Tibial nerve (tissue), 3 donors: ENCODE data around the gene HMSD.
"Not testable (repeated sequence)": the region's sequence is repeated elsewhere in the genome, so short reads cannot be mapped to it uniquely, and the experiment has no call there.

Experiments used
- POLR2A ChIP-seq, 2 donors: fragments of 450-650 bp; IDR thresholded peaks; one replicate each; pipeline ENCODE4 v1.6.1; 2017; ENCODE audit warnings: antibody characterized with exemption in 2 of 2, mild to moderate bottlenecking in 2 of 2, moderate library complexity in 2 of 2
- TF ChIP-seq, protein P1 (sequence below), 5 experiments: fragments of 200-600 bp in 3 of 5; fragments of 450-650 bp in 2 of 5; sonication (generic) in 3 of 5; IDR thresholded peaks; one replicate each; pipeline ENCODE4 v1.5.1; 2016 to 2019; ENCODE audit warnings: antibody characterized with exemption in 5 of 5, mild to moderate bottlenecking in 3 of 5, moderate library complexity in 2 of 5

DNA sequence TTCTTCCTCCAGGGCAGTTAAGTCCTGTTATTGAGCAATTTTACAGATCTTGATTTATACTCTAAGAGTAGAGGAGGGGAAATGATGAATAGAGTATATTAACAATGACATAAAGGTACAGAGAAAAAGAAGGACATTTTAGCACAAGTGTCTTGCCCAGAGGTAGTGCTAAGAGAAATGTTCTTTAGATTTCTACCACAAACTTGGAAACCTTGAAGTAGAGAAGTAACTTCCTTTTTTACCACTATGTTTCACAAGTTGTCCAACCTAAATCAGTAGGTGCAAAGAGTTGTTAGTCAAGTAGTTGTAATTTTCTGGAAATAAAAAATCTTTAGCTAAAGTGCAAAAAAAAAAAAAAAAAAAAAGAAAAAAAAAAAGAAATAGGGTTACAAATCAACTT, 19.7 kb upstream of the HMSD start:
- TF ChIP-seq, protein P1, sequence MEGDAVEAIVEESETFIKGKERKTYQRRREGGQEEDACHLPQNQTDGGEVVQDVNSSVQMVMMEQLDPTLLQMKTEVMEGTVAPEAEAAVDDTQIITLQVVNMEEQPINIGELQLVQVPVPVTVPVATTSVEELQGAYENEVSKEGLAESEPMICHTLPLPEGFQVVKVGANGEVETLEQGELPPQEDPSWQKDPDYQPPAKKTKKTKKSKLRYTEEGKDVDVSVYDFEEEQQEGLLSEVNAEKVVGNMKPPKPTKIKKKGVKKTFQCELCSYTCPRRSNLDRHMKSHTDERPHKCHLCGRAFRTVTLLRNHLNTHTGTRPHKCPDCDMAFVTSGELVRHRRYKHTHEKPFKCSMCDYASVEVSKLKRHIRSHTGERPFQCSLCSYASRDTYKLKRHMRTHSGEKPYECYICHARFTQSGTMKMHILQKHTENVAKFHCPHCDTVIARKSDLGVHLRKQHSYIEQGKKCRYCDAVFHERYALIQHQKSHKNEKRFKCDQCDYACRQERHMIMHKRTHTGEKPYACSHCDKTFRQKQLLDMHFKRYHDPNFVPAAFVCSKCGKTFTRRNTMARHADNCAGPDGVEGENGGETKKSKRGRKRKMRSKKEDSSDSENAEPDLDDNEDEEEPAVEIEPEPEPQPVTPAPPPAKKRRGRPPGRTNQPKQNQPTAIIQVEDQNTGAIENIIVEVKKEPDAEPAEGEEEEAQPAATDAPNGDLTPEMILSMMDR (IDR thresholded peaks at IDR 0.05) = not testable (repeated sequence)
- TF ChIP-seq POLR2A (IDR thresholded peaks at IDR 0.05) = not testable (repeated sequence)
